CD4-positive, alpha-beta T cell treated with Interleukin-17A for 1 hour (primary cell): Measurements from ENCODE around the gene TRDN.
"Not testable (repeated sequence)": the region's sequence is repeated elsewhere in the genome, so short reads cannot be mapped to it uniquely, and the experiment has no call there.

Experiments used
- DNase-seq: peaks from one replicate; pipeline ENCODE4 v3.0.0-alpha.2; 2020

TRDN gene

GRCh38 chr6:123559816-123560215 is 76.9 kb downstream of the TRDN start:
- not testable (repeated sequence) for DNase-seq

- not testable (repeated sequence) for DNase-seq
These were observed 79.3 kb downstream of the TRDN start for GRCh38 chr6:123557474-123557873.

DNA sequence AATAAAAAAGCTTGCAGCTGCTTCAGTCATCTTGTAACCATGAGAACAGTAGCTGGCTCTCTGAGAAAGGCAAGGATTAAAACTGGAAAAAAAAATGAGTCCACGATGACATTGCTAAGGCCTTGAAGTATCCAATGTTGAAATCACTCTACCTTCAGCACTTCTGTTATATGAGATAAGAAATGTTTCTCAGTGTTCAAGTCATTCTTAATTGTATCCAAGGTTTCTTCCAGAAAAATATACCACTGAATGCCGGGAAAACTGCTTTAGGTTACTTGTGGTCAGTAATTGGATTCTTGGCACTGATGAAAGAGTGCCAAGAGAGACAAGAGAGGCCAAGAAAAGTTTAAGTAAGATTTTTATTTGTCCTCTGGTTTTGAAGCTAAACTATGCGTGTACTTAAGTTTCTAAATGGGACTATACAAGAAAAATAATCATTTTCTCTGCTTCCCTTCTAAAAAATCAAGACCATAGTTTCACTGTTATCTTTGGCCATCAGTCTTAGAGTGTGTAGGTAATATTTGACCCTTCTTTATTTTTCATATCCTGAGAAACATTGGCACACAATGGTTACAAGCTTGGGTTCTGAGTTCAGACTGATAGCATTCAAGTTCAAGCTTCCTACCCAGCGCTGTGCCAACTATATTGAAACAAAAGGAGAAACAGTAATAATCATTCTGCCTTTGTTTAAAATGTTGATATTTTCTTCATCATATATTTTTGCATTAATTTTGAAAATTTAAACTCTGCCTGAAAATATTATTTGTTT is 84.6 kb downstream of the TRDN start:
- no peak for DNase-seq

- no peak for DNase-seq
These were observed 86.6 kb downstream of the TRDN start for GRCh38 chr6:123550052-123550617.

DNA sequence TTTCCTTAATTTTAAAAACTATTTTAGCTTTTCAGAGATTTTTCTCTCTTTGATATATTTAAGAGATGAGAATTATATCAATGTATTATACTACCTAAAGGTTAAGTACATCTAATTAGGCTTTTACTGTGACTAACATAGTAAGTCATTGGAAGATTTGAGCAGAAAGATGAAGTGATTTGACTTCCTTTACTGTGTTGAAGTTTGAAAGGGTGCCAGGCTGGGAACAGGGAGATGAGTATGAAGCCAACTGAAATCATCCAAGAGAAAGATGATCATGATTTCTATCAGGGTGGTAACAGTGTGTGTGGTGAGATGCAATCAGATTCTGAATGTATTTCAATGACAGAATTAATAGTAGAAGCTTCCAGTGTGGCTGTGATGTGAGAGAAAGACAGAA is 87.3 kb downstream of the TRDN start:
- DNase-seq: no peak

GRCh38 chr6:123547216-123547978 is 89.4 kb downstream of the TRDN start:
- DNase-seq: no peak

DNA sequence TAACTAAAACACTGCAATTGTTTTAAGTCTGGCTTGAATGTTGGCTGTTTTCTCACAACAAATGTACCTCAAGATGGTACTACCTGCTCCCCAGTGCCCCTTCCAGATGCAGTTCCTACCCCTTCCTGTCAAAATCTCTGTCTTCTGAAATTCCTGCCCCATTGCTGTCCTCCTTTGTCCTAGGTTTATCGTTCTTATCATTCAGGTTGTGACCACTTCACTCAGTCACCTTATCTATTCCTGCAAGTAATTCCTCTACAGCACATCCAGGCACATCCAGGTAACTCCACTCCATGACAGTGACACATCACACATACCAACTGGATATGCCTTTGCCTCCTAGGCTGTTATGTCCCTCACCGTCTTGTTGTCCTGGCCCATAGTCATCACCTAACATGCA is 90.2 kb downstream of the TRDN start:
- DNase-seq: no peak

- no peak for DNase-seq
These were observed 95.3 kb downstream of the TRDN start for GRCh38 chr6:123541462-123541861.

DNA sequence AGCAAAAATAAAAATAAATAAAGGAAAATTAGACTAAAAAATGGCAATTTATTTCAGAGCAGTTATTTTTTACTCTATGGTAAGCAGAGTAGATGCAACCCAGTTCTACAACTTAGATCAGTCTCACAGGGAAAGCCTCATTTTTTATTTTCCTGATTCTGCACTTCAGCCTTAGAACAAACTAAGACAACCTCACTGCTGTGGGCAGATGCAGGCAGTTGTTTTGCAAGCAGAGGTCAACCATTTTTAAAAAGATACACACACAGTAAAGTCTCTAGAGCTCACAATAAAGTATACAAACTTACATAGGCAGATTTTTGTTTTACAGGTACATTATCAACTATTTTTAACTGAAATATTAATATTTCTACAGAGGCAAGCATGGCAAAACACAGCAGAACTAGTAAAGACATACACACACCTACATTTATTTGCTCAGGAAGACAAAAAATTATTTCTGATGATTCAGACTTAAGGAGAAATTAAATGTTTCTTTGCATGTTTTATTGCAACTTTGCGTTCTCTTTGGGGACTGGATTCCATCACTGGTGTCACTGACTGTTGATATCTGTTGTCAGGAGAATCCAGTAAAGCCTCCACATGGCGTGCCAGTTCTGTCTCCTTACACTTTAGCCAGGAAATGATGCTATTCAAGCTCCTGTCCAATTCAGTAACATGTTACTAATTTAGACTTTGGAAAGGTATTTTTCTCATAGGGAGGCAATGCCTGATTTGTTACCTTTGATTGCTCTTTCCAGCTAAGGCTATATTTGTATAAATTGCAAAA is 102.7 kb downstream of the TRDN start:
- no peak for DNase-seq

DNA sequence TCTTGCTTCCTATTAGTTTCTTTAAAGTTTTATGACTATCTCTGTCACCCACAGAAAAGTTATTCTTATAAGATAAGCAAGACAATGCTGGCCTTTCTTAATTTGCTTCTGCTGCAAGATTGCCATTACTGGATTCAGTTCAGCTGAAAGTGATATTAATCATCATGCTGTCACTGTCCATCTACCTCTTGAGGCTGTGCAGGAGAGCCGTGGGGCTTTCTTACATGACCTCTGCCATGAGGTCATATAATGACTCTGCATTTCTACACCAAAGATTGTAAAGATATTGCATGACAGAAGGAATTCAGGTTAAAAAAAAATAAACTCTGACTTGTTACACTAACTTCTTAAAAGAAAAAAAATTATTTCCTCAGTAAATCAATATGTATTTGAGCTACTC is 106.9 kb downstream of the TRDN start:
- DNase-seq: no peak

DNA sequence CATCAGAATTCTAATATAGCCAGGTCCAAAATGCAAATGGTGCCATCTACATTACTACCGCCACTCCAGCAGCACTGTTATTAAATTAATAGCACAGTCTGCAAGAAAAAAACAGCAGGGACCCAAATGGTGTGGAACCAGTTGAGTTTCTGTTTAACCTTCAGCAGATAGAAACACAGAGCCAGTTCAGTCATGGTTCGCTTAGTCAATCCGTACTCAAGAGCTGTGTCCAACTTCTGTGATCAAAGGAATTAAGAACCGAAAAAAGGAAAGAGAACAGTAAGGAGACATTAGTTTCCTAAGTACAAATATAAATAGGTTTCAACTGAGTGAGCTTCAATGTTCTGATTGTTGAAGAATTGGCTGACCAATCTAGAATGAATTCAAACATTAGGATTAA is 107.7 kb downstream of the TRDN start:
- DNase-seq: no peak

DNA sequence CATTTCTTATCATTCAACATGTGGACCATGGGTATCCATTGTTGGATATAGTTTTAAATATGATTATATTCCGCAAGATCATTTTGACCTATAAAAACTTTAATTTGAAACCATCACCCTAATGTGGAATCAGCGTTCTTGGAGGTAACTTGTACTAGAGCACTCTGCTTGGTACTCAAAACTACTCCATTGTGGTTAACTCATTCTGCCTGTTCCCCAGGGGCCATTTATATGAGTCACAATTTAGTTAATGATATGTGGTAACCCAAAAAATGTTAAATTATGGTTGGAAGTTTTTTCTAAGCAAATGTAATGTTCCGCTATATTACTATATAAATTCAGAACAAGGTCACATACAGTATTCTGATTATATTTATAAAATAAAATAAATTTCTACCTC is 109.3 kb downstream of the TRDN start:
- no peak for DNase-seq

GRCh38 chr6:123526128-123526527 is 110.6 kb downstream of the TRDN start:
- DNase-seq: no peak

DNA sequence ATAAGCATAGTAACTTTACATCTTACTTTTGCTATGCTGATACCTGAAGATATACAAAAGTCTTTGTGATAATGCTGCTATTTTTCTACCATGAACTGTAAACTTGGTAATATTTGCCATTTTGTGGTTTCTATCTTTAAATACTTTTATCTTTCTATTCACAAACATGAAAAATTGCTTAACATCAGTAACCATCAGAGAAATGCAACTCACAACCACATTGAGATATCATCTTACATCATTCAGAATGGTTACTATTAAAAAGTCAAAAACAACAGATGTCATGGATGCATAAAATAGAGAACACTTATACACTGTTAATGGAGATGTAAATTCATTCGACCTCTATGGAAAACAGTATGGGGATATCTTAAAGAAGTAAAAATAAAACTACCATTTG is 112.0 kb downstream of the TRDN start:
- no peak for DNase-seq

GRCh38 chr6:123520217-123520616 is 116.5 kb downstream of the TRDN start:
- DNase-seq: no peak

DNA sequence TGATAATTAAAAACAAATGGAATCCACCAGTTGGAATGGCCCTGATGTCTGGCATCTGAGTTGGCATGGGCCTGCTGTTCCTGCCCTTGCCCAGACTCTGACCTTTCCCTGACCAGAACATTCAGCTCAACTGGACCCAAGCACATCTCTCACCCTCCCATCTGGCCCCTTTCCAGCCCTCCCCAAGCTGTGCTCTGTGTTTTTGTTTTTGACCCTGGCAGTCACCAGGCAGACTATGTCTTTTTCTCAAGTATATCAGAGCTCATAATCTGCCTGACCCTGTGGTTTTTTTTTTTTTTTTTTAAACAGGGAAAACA is 117.6 kb downstream of the TRDN start:
- no peak for DNase-seq

DNA sequence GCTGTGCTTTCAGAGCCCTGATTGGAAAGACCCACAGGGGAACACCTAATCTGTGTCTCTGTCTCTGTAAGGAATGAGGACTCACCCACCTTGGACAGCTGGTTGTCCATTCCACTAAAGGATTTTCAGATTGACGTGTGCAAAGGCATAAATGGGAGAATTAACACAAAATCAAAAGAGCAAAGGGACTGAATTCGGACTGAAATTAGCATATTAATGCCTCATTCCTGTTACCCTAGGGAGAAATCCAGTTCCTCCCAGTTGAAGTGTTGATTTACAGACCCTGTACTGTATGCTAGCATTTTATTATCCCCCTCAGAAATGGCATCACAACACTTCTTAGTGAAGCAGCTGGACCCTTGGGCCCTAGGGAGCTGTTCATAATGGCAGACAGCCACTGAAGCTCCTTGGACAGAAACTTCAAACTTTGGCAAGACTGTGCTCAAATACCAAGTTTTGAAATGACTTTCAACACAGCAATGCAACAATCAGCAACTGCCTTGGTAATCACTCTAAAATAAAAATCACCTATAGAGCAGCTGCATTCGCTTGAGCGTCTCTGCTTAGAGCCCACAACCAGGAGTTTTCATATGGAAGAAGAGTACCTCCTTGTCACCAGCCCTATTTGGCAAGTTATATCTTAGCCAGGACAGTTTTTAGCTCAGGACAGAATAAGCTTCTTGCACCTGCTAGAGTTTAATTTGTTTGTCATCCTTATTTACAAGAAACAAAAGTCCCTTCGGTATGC is 118.1 kb downstream of the TRDN start:
- no peak for DNase-seq

DNA sequence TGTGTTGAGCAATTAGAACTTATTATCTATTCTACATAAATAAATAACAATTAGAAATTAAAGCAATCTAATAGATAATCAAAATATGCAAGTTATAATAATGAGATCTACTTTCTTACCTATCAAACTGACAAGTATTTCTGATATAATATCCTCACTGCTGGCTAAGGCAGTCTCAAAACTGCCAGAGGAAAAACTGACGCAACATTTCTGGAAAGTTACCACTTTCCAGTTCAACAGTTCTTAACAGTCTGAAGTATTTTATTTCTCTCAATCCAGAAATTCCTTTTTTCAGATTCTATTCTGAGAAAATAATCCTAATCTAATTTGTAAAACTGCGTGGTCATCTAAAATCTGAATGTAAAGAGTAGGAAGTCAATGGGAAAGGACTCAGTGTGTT is 121.0 kb downstream of the TRDN start:
- no peak for DNase-seq

GRCh38 chr6:123509112-123509511 is 127.6 kb downstream of the TRDN start:
- DNase-seq: no peak

- no peak for DNase-seq
These were observed 128.5 kb downstream of the TRDN start for GRCh38 chr6:123508290-123508689.

DNA sequence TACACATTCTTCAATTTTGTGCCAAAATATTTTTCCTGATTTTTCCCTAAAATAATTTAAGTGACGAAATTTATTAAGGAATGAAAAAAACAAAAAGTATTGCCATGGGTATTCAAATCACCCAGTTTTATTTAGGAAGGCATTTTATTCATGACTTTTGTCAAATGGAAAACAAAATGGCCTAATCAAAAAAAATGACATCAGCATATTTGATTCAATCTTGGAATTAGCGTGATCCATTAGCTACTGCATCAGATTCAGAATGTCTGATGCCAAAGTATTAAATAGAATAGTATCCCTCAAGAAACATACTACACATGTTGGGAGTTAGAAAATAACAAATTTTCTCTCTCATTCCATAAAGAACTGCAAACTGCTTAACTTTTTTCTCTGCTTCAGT is 129.2 kb downstream of the TRDN start:
- no peak for DNase-seq

DNA sequence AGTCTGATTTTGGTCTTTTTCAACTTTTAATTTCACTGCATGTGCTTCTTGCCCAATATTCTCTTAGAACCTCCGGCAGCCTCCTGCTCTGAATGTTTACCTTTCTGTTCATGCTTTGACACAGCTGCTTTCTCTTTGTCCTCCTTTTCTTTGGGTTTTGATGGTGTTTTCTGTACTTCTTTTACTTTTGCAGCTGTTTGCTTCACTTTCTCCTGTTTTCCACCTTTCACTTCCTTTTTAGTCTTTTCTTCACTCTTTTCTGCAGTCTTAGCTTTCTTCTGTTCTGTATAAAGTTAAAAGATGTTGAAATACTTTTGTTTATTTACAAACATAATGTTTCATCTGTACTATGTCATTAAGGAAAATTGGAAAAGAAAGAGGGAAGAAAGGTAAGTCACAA is 133.1 kb downstream of the TRDN start:
- no peak for DNase-seq

GRCh38 chr6:123497025-123497424 is 139.7 kb downstream of the TRDN start:
- no peak for DNase-seq
